HG03575 (cell line): Measurements from ENCODE around the gene UBAC2.

Experiments
- ATAC-seq: cut with Tn5 transposase; IDR thresholded peaks from one replicate; pipeline ENCODE4 v1.9.1; 2021; ENCODE audit not compliant: unreplicated experiment, insufficient number of reproducible peaks, low FRiP score; ENCODE audit errors: extremely low read depth

UBAC2 gene

GRCh38 chr13:99200432-99201167 lies at the start of gene UBAC2:
Gene UBAC2 (plus strand): TSS chr13:99200854. CDS start chr13:99200909, 55 bp downstream.
- peak; percentile 28 for ATAC-seq

GRCh38 chr13:99151516-99151915 lies 49.1 kb upstream of the UBAC2 start:
- peak; percentile 70 for ATAC-seq

- no peak for ATAC-seq
Observed at GRCh38 chr13:99153219-99153618, 47.4 kb upstream of the UBAC2 start.

GRCh38 chr13:99154064-99154463 lies 46.6 kb upstream of the UBAC2 start:
- ATAC-seq = no peak

GRCh38 chr13:99155821-99156220 lies 44.8 kb upstream of the UBAC2 start:
- no peak for ATAC-seq

- no peak for ATAC-seq
Observed at GRCh38 chr13:99157046-99157445, 43.6 kb upstream of the UBAC2 start.

GRCh38 chr13:99158846-99159245 lies 41.8 kb upstream of the UBAC2 start:
- no peak for ATAC-seq

GRCh38 chr13:99159331-99160061 lies 41.2 kb upstream of the UBAC2 start:
- no peak for ATAC-seq

- ATAC-seq = no peak
Observed at GRCh38 chr13:99160415-99160814, 40.2 kb upstream of the UBAC2 start.

- no peak for ATAC-seq
Observed at GRCh38 chr13:99161512-99161911, 39.1 kb upstream of the UBAC2 start.

- no peak for ATAC-seq
Observed at GRCh38 chr13:99162567-99163361, 37.9 kb upstream of the UBAC2 start.

- no peak for ATAC-seq
Observed at GRCh38 chr13:99164226-99164625, 36.4 kb upstream of the UBAC2 start.

GRCh38 chr13:99165753-99166587 lies 34.7 kb upstream of the UBAC2 start:
- ATAC-seq = no peak

GRCh38 chr13:99172951-99173350 lies 27.7 kb upstream of the UBAC2 start:
- no peak for ATAC-seq

GRCh38 chr13:99173606-99174005 lies 27.0 kb upstream of the UBAC2 start:
- ATAC-seq = no peak

GRCh38 chr13:99174533-99175100 lies 26.0 kb upstream of the UBAC2 start:
- no peak for ATAC-seq

GRCh38 chr13:99176309-99177276 lies 24.1 kb upstream of the UBAC2 start:
- no peak for ATAC-seq
